ENCODE measurements around the gene ECSIT.

DNA sequence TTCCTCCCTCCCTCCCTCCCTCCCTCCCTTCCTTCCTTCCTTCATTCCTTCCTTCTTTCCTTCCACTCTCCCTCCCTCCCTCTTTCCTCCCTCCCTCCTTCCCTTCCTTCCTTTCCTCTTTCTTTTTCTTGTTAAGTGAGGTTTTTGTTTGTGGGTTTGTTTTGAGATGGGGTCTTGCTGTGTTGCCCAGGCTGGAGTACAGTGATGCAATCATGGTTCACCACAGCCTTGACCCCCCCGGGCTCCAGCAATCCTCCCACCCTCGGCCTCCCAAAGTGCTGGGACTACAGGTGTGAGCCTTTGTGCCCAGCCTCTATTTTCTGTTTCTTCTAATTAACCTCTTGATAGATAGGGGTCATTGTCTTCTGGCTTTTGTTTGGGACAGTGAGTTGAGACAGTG, 67.5 kb downstream of the ECSIT start:
- TF ChIP-seq, protein P1, sequence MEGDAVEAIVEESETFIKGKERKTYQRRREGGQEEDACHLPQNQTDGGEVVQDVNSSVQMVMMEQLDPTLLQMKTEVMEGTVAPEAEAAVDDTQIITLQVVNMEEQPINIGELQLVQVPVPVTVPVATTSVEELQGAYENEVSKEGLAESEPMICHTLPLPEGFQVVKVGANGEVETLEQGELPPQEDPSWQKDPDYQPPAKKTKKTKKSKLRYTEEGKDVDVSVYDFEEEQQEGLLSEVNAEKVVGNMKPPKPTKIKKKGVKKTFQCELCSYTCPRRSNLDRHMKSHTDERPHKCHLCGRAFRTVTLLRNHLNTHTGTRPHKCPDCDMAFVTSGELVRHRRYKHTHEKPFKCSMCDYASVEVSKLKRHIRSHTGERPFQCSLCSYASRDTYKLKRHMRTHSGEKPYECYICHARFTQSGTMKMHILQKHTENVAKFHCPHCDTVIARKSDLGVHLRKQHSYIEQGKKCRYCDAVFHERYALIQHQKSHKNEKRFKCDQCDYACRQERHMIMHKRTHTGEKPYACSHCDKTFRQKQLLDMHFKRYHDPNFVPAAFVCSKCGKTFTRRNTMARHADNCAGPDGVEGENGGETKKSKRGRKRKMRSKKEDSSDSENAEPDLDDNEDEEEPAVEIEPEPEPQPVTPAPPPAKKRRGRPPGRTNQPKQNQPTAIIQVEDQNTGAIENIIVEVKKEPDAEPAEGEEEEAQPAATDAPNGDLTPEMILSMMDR (IDR thresholded peaks at IDR 0.05 in 8 of 11, conservative IDR thresholded peaks at IDR 0.05 in 3 of 11), result no peak
- TF ChIP-seq POLR2A (IDR thresholded peaks at IDR 0.05), result no peak
- TF ChIP-seq POLR2AphosphoS5 (IDR thresholded peaks at IDR 0.05), result no peak
